BLaER1 treated with 17β-estradiol and CSF1 and Interleukin-3, amounts not matched to agents 10 nM and 100 nM (cell line): ENCODE data around the gene ARF4.
"Not testable (repeated sequence)": the region's sequence is repeated elsewhere in the genome, so short reads cannot be mapped to it uniquely, and the experiment has no call there.

Experiments used
- H3K27ac ChIP-seq, 11 experiments: shearing (Covaris generic); formaldehyde crosslinking; 2 replicates each; pipeline ENCODE4 v1.8.1; 2022
- H3K27me3 ChIP-seq, 11 experiments: shearing (Covaris generic); formaldehyde crosslinking; 2 replicates each; pipeline ENCODE4 v1.8.1; 2022
- H3K36me3 ChIP-seq, 11 experiments: shearing (Covaris generic); formaldehyde crosslinking; 2 replicates each; pipeline ENCODE4 v1.8.1; 2022
- H3K4me1 ChIP-seq, 10 experiments: shearing (Covaris generic); formaldehyde crosslinking; 2 replicates each; pipeline ENCODE4 v1.8.1; 2022
- H3K4me2 ChIP-seq, 11 experiments: shearing (Covaris generic); formaldehyde crosslinking; 2 replicates each; pipeline ENCODE4 v1.8.1; 2022
- H3K4me3 ChIP-seq, 10 experiments: shearing (Covaris generic); formaldehyde crosslinking; 2 replicates each; pipeline ENCODE4 v1.8.1; 2022
- H3K9ac ChIP-seq, 11 experiments: shearing (Covaris generic); formaldehyde crosslinking; 2 replicates each; pipeline ENCODE4 v1.8.1; 2022
- H3K9me3 ChIP-seq, 11 experiments: shearing (Covaris generic); formaldehyde crosslinking; replicated peaks in 1 of 11; 2 replicates each; pipeline ENCODE4 v1.8.1; 2022
- H4K20me1 ChIP-seq, 11 experiments: shearing (Covaris generic); formaldehyde crosslinking; 2 replicates each; pipeline ENCODE4 v1.8.1; 2022
- Cebpa-rat ChIP-seq, 11 experiments: shearing (Covaris generic); IDR thresholded peaks; 2 replicates each; pipeline ENCODE4 v1.8.1; 2022

ARF4 gene

GRCh38 chr3:57616233-57616632 lies 19.1 kb upstream of the ARF4 start:
- no peak for TF ChIP-seq Cebpa-rat (IDR thresholded peaks at IDR 0.05)
- no peaks in the 10 kb centered on the region for H4K20me1 ChIP-seq
- peaks cover 0 to 16% (median 6%) of the 10 kb centered on the region in 11 experiments; a peak in 10 of 22 replicates for H3K9me3 ChIP-seq

DNA sequence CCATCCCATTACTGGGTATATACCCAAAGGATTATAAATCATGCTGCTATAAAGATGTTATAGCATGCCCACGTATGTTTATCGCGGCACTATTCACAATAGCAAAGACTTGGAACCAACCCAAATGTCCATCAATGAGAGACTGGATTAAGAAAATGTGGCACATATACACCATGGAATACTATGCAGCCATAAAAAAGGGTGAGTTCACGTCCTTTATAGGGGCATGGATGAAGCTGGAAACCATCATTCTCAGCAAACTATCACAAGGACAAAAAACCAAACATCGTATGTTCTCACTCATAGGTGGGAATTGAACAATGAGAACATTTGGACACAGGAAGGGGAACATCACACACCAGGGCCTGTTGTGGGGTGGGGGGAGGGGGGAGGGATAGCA lies 14.7 kb upstream of the ARF4 start:
- Histone ChIP-seq H3K4me1 (peaks cover 0 to 15% (median 0%) of the 10 kb centered on the region in 10 experiments; a peak in 7 of 20 replicates), H3K36me3 (peaks cover 0 to 17% (median 7%) of the 10 kb centered on the region in 11 experiments; a peak in 21 of 22 replicates)

More at GRCh38 chr3:57616233-57616632, 19.1 kb upstream of the ARF4 start:
- Histone ChIP-seq H3K27ac (no peak overlapping the region), H3K36me3 (peaks cover 10 to 36% (median 14%) of the 10 kb centered on the region in 11 experiments; a peak in 19 of 22 replicates), H3K9ac (0 out of 22 replicates have a peak overlapping the region, but pooled peaks of 1 of the 11 experiments have one; percentile 38), H3K27me3 (no peaks in the 10 kb centered on the region), H3K4me1 (peaks cover 0 to 15% (median 0%) of the 10 kb centered on the region in 10 experiments; a peak in 7 of 20 replicates), H3K4me2 (peak overlapping the region in 3 of 11 experiments; percentile 11 to 46 (median 31); a peak in 6 of 22 replicates), H3K4me3 (no peak overlapping the region)

GRCh38 chr3:57605683-57606082 lies 8.5 kb upstream of the ARF4 start:
- Histone ChIP-seq H3K4me1 (no peaks in the 10 kb centered on the region), H3K4me3 (no peak overlapping the region), H3K9me3 (peaks cover 13 to 35% (median 28%) of the 10 kb centered on the region in 11 experiments; a peak in 21 of 22 replicates), H3K27me3 (no peaks in the 10 kb centered on the region), H3K36me3 (peaks cover 21 to 48% (median 43%) of the 10 kb centered on the region in 11 experiments), H3K27ac (no peak overlapping the region), H3K4me2 (no peak overlapping the region), H3K9ac (no peak overlapping the region), H4K20me1 (no peaks in the 10 kb centered on the region)
- TF ChIP-seq Cebpa-rat (IDR thresholded peaks at IDR 0.05), result no peak

More for the DNA sequence above, 14.7 kb upstream of the ARF4 start:
- H3K27ac ChIP-seq, H3K4me3 ChIP-seq, H4K20me1 ChIP-seq, H3K4me2 ChIP-seq, H3K9ac ChIP-seq, H3K27me3 ChIP-seq: not testable (repeated sequence)
- peaks cover 0 to 22% (median 11%) of the 10 kb centered on the region in 11 experiments; a peak in 20 of 22 replicates for H3K9me3 ChIP-seq

DNA sequence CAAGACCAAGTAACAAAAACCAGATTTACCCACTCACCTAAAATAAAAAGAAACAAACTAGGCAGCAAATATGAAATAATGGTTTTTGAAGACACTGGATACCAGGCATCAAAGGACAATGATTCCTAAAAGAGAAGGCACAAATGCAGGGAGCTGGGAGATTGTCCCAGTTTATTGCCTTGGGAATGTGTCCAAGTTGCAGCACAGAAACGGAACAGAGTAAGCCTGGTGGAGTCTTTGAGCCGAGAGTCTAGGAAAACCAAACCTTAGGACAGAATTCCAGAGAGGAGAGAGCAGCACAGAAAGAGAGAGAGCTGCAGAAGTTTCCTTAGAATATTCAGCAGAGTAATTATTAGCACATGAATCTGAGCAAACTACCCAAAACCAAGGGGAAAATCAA lies 7.8 kb upstream of the ARF4 start:
- H3K9ac ChIP-seq, result no peak overlapping the region
- H3K36me3 ChIP-seq, result peaks cover 21 to 49% (median 44%) of the 10 kb centered on the region in 11 experiments
- no peak overlapping the region for H3K27ac ChIP-seq
- H3K9me3 ChIP-seq, result peaks cover 13 to 35% (median 28%) of the 10 kb centered on the region in 11 experiments; a peak in 21 of 22 replicates
- H4K20me1 ChIP-seq, result no peaks in the 10 kb centered on the region
- H3K4me3 ChIP-seq, result no peak overlapping the region
- TF ChIP-seq Cebpa-rat (IDR thresholded peaks at IDR 0.05), result no peak
- H3K4me2 ChIP-seq, result no peak overlapping the region
- H3K27me3 ChIP-seq, result no peaks in the 10 kb centered on the region
- peaks cover 0 to 2% (median 0%) of the 10 kb centered on the region in 10 experiments; a peak in 5 of 20 replicates for H3K4me1 ChIP-seq

DNA sequence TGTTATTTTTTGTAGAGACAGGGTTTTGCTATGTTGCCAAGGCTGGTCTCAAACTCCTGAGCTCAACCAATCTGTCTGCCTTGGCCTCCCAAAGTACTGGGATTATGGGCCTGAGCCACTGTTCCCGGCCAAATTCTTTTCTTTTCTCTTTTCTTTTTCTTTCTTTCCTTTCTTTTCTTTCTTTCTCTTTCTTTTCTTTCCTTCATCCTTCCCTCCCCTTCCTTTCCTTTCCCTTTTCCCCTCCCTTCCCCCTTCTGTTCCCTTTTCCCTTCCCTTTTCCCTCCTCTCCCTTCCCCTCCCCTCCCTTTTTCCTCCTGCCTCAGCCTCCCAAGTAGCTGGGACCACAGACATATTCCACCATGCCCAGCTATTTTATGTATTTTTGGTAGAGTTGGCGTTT lies 3.1 kb upstream of the ARF4 start:
- Histone ChIP-seq H3K4me1 (peaks cover 16 to 24% (median 20%) of the 10 kb centered on the region in 10 experiments), H3K36me3 (peaks cover 12 to 29% (median 23%) of the 10 kb centered on the region in 11 experiments; a peak in 19 of 22 replicates), H3K4me3 (no peak overlapping the region), H4K20me1 (peaks cover 7 to 18% (median 14%) of the 10 kb centered on the region in 11 experiments), H3K9me3 (peaks cover 2 to 7% (median 6%) of the 10 kb centered on the region in 11 experiments; a peak in 18 of 22 replicates), H3K27ac (no peak overlapping the region), H3K9ac (no peak overlapping the region), H3K4me2 (peak overlapping the region in 2 of 11 experiments; percentile 92 to 96; a peak in 4 of 22 replicates), H3K27me3 (no peaks in the 10 kb centered on the region)
- no peak for TF ChIP-seq Cebpa-rat (IDR thresholded peaks at IDR 0.05)

DNA sequence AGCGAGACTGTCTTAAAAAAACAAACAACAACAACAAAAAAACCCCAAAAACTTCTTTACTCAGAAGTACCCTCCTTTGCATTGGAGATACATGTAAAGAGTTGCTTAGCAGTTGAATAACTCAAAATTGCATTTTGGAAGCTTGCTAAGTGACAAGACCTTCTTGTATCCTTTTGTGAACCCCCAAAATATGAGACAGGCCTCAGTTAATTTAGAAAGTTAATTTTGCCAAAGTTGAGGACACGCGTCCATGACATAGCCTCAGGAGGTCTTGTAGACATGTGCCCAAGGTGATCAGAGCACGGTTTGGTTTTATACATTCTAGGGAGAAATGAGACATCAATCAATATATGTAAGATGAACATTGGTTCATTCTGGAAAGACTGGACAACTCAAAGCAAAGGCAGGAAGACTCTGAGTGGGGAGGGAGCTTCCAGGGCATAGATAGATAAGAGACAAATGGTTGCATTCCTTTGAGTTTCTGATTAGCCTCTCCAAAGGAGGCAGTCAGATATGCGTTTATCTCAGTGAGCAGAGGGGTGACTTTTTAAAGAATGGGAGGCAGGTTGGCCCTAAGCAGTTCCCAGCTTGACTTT lies 1.7 kb upstream of the ARF4 start:
- TF ChIP-seq Cebpa-rat (IDR thresholded peaks at IDR 0.05), result no peak
- Histone ChIP-seq H3K9me3 (no peaks in the 10 kb centered on the region), H3K27me3 (no peaks in the 10 kb centered on the region), H3K4me3 (peak overlapping the region; percentile 65 to 96 (median 86)), H3K4me1 (peaks cover 29 to 37% (median 34%) of the 10 kb centered on the region in 10 experiments), H3K4me2 (peak overlapping the region; percentile 78 to 99 (median 92)), H3K9ac (peak overlapping the region; percentile 76 to 96 (median 87)), H4K20me1 (peaks cover 20 to 31% (median 27%) of the 10 kb centered on the region in 11 experiments), H3K27ac (peak overlapping the region; percentile 67 to 95 (median 89)), H3K36me3 (peaks cover 5 to 38% (median 20%) of the 10 kb centered on the region in 11 experiments; a peak in 15 of 22 replicates)

- Histone ChIP-seq H3K27ac (peak overlapping the region; percentile 88 to 97 (median 90)), H4K20me1 (peaks cover 43 to 54% (median 49%) of the 10 kb centered on the region in 11 experiments), H3K4me3 (peak overlapping the region; percentile 79 to 96 (median 86)), H3K4me2 (peak overlapping the region; percentile 84 to 97 (median 91)), H3K9me3 (no peaks in the 10 kb centered on the region), H3K27me3 (no peaks in the 10 kb centered on the region), H3K36me3 (peaks cover 11 to 49% (median 28%) of the 10 kb centered on the region in 11 experiments), H3K9ac (peak overlapping the region; percentile 87 to 96 (median 92)), H3K4me1 (peaks cover 31 to 55% (median 40%) of the 10 kb centered on the region in 10 experiments)
- no peak for TF ChIP-seq Cebpa-rat (IDR thresholded peaks at IDR 0.05)
Observed at GRCh38 chr3:57596495-57597126, 533 bp downstream of the ARF4 start.

DNA sequence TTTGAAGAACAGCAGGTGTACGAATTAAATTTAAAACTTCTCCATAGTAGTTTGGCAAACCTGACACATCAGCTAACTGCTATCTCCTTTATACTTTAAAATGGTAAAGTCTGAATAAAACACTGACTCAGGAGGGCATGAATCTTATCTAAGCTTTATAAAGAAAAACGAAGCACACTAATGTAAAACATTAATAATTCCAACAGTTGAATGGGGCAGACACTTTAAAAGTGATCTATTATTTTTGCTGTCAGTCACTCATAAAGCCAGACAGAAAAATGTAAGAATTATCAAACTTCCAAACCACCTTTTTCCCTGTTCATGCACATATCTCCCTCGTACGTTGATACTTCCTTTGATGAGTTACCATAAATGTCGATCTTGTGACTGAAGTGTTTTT lies 2.6 kb downstream of the ARF4 start:
- Histone ChIP-seq H3K4me1 (peaks cover 31 to 49% (median 39%) of the 10 kb centered on the region in 10 experiments), H3K9me3 (no peaks in the 10 kb centered on the region), H3K36me3 (peaks cover 23 to 59% (median 38%) of the 10 kb centered on the region in 11 experiments), H3K9ac (peak overlapping the region in 9 of 11 experiments; percentile 87 to 96 (median 93); a peak in 13 of 22 replicates), H3K27me3 (no peaks in the 10 kb centered on the region), H3K27ac (no peak overlapping the region), H4K20me1 (peaks cover 61 to 74% (median 70%) of the 10 kb centered on the region in 11 experiments), H3K4me3 (peak overlapping the region in 9 of 10 experiments; percentile 79 to 94 (median 86); a peak in 12 of 20 replicates), H3K4me2 (peak overlapping the region; percentile 84 to 97 (median 91))
- TF ChIP-seq Cebpa-rat (IDR thresholded peaks at IDR 0.05), result no peak

- Histone ChIP-seq H3K36me3 (peaks cover 28 to 63% (median 42%) of the 10 kb centered on the region in 11 experiments), H3K4me1 (peaks cover 28 to 44% (median 35%) of the 10 kb centered on the region in 10 experiments), H3K27ac (no peak overlapping the region), H3K9me3 (no peaks in the 10 kb centered on the region), H4K20me1 (peaks cover 65 to 78% (median 74%) of the 10 kb centered on the region in 11 experiments), H3K4me2 (peak overlapping the region; percentile 84 to 97 (median 91); a peak in 21 of 22 replicates), H3K9ac (peak overlapping the region in 5 of 11 experiments; percentile 92 to 96 (median 95); a peak in 7 of 22 replicates), H3K4me3 (peak overlapping the region in 4 of 10 experiments; percentile 79 to 87 (median 86); a peak in 5 of 20 replicates), H3K27me3 (no peaks in the 10 kb centered on the region)
- no peak for TF ChIP-seq Cebpa-rat (IDR thresholded peaks at IDR 0.05)
Observed at GRCh38 chr3:57594144-57594543, 3.0 kb downstream of the ARF4 start.
